ENCODE data around the gene STK17A.

The STK17A gene

DNA sequence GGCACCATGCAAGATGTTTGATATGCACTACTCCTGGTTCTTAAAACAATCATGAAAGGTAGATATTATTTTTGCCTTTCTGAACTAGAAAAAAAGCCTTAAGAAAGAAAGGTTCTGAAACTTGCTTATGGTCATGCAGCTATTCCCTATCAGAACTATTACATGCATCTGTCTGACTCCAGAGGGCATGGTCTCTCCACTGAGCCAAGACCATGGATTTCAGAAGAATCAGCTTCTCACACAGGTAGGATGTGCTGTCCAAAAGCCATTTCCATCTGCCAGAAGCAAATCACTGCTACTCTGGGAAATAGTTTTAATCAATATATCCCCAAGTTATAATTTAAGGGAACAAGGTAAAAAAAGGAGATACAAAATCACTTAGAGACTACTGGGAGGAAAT lies 69.5 kb downstream of the STK17A start:
- no peak overlapping the region for H3K4me3 ChIP-seq (replicated peaks; ENCODE audit: low read depth, low read length)
- no peak for TF ChIP-seq CTCF (IDR thresholded peaks at IDR 0.05; ENCODE audit: low read depth, low read length, missing control alignments)
- no peak for DNase-seq (ENCODE audit: extremely low read depth, low read depth)

- DNase-seq (ENCODE audit: extremely low read depth, low read depth) = no peak
- H3K4me3 ChIP-seq (replicated peaks; ENCODE audit: low read depth, low read length) = no peak overlapping the region
- TF ChIP-seq CTCF (IDR thresholded peaks at IDR 0.05; ENCODE audit: low read depth, low read length, missing control alignments) = no peak
Observed at GRCh38 chr7:43653466-43653865, 70.6 kb downstream of the STK17A start.

DNA sequence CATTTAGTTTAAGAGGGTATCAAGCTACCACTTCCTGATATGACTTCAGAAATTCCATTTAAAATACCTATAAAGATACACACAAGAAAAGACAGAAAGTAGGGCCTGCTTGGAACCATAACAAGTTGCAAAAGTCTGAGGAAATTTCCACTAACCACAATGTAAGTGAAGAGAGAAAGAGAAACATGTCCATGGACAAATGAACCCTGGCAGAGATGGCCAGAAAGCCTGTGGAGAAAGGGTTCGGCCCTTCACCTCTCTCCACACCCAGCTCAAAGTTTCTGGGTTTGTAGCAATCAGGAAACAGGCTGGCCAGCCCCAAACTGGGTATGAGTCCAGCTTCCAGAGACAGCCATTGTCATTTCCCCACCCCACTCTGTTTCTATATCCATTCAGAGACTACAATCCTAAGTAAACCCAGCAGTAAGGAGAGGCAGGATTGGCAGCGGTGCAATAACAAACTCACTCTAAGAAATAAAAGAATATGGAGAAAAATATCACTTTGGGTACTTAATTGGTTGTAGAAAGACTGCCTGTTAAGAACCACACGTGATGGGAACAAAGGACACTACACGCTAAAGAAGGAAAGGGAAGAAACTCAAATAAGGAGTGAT lies 71.1 kb downstream of the STK17A start:
- H3K4me3 ChIP-seq (replicated peaks; ENCODE audit: low read depth, low read length) = no peak overlapping the region
- TF ChIP-seq CTCF (IDR thresholded peaks at IDR 0.05; ENCODE audit: low read depth, low read length, missing control alignments) = no peak
- DNase-seq (ENCODE audit: extremely low read depth, low read depth) = no peak

DNA sequence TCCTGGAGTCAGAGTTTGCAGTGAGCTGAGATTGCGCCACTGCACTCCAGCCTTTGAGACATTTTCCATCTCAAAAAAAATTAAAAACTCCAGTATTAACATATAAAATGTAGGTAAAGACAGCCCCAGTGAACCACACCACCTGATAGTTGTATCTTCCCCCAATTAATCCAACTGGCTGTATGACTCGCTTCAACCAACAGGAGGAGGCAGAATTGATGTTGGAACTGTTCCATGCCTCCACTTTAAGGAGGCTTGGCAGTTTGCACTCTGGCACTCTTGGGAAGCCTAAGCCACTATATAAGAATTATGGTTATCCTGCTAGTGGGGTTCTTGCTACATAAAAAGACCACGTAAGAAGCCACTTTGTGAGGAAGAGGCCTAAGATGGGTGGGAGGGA lies 72.7 kb downstream of the STK17A start:
- DNase-seq (ENCODE audit: extremely low read depth, low read depth) = no peak
- H3K4me3 ChIP-seq (replicated peaks; ENCODE audit: low read depth, low read length) = no peak overlapping the region
- TF ChIP-seq CTCF (IDR thresholded peaks at IDR 0.05; ENCODE audit: low read depth, low read length, missing control alignments) = no peak

DNA sequence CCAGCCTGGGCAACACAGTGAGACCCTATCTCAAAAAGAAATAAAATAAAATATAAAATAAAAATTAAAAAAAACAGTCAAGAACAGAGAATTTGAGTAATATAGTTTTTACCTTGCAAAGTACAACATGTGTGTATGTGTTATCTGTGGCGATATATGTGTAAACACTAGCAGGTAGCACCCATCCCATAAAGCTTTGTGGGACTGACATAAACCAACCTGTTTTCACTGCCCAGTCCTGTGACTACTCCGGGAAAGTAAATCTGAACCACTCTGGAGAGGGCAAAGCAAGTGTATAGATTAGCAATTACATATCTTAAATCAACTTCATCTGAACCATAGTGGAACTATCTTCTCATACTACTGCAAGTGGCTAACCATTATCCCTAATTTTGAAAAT lies 74.1 kb downstream of the STK17A start:
- no peak overlapping the region for H3K4me3 ChIP-seq (replicated peaks; ENCODE audit: low read depth, low read length)
- no peak for DNase-seq (ENCODE audit: extremely low read depth, low read depth)
- TF ChIP-seq CTCF (IDR thresholded peaks at IDR 0.05; ENCODE audit: low read depth, low read length, missing control alignments) = no peak

DNA sequence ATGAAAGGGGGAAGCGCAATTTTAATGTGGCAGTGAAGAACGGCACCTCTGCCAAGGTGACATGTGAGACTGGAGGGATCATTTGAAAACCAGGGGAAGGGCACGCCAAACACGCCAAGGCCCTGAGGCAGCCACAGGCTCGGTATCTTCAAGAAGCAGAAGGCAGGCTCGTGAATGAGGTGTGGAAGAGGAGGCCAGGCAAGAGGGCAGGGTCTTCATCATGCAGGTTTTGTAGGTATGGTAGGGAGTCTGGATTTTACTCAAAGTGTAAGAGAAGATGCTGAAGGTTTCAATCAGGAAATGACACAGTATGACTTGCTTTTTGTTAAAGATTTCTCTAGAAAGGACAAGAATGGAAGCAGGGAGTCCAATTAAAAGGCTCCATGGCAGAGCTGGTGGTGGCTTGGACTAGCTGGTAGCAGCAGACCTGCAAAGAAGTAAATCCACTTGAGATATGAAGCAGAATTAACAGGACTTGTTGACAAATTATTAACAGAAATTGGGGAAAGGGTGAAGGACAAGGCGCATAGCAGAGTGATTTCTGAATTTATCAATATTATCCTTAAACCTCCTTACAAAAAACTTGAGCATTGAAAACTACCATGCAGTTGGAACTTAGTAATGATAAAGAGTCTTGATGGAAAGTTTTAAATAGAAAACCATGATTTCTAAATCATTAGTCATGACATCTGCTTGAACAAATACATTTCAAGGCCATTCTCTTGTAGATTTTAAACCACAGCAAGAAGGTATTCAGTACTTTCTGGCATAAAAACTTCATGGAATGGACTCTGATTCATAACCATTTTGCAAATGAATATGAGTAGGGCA lies 76.0 kb downstream of the STK17A start:
- no peak for TF ChIP-seq CTCF (IDR thresholded peaks at IDR 0.05; ENCODE audit: low read depth, low read length, missing control alignments)
- no peak for DNase-seq (ENCODE audit: extremely low read depth, low read depth)
- no peak overlapping the region for H3K4me3 ChIP-seq (replicated peaks; ENCODE audit: low read depth, low read length)
